GM19397 (cell line): ENCODE measurements around the gene RNPEPL1.

Source experiments
- ATAC-seq: cut with Tn5 transposase; IDR thresholded peaks from one replicate; pipeline ENCODE4 v1.9.1; 2021; ENCODE audit warnings: mild to moderate bottlenecking, moderate library complexity; ENCODE audit not compliant: unreplicated experiment

RNPEPL1 gene

GRCh38 chr2:240564561-240565332 is 3.5 kb upstream of the RNPEPL1 start:
- ATAC-seq = no peak

GRCh38 chr2:240565333-240566202 is 2.7 kb upstream of the RNPEPL1 start:
- ATAC-seq = peak; percentile 24

- ATAC-seq = peak; percentile 42
Observed at GRCh38 chr2:240566203-240567136, 1.8 kb upstream of the RNPEPL1 start.

- no peak for ATAC-seq
Observed at GRCh38 chr2:240567137-240567871, 980 bp upstream of the RNPEPL1 start.

- ATAC-seq = peak; percentile 18
Observed at GRCh38 chr2:240568678-240569522, 616 bp downstream of the RNPEPL1 start.

GRCh38 chr2:240569523-240569997 is 1.3 kb downstream of the RNPEPL1 start:
- ATAC-seq = no peak

- no peak for ATAC-seq
Observed at GRCh38 chr2:240569998-240570530, 1.8 kb downstream of the RNPEPL1 start.

- no peak for ATAC-seq
Observed at GRCh38 chr2:240570531-240571313, 2.4 kb downstream of the RNPEPL1 start.

- ATAC-seq = no peak
Observed at GRCh38 chr2:240571314-240571973, 3.2 kb downstream of the RNPEPL1 start.

GRCh38 chr2:240572141-240573031 is 4.1 kb downstream of the RNPEPL1 start:
- ATAC-seq = no peak

GRCh38 chr2:240573071-240573515 is 4.8 kb downstream of the RNPEPL1 start:
- no peak for ATAC-seq

GRCh38 chr2:240573516-240574385 is 5.5 kb downstream of the RNPEPL1 start:
- no peak for ATAC-seq

- ATAC-seq = no peak
Observed at GRCh38 chr2:240574386-240575100, 6.3 kb downstream of the RNPEPL1 start.

- ATAC-seq = no peak
Observed at GRCh38 chr2:240575101-240575965, 7.0 kb downstream of the RNPEPL1 start.
